GM12878 (cell line): ENCODE data around the gene SDF4. TPM values are rescaled to one million over a fixed set of nuclear protein-coding genes. Genes with fewer than 3 reads are reported as not detected.

Source experiments
- ATAC-seq: fragments of 200-7000 bp; cut with Tn5 transposase; 3 replicates; pipeline ENCODE4 v1.9.1; 2020; ENCODE audit warnings: mild to moderate bottlenecking, moderate library complexity
- BruUV-seq: library from RNA; stranded (reverse); fragments of 400-500 nt; replicated peaks from 2 replicates; lab custom pipeline; 2021; lab: Mats Ljungman, UMichigan
- CTCF ChIA-PET: fragments of 300-600 bp; sonication (Branson Sonifier 250); formaldehyde crosslinking; extraction: SDS; loops from one replicate; lab custom pipeline; 2021; ENCODE audit warnings: inconsistent platforms; lab: Yijun Ruan, JAX
- POLR2A ChIA-PET: fragments of 350-600 bp; formaldehyde crosslinking; extraction: SDS; loops from one replicate; lab custom pipeline; 2021; ENCODE audit warnings: inconsistent platforms; lab: Charles Lee
- RAD21 ChIA-PET: fragments of 300-600 bp; sonication (Branson Sonifier 250); formaldehyde crosslinking; loops from one replicate; lab custom pipeline; 2023; ENCODE audit warnings: antibody characterized with exemption; ENCODE audit not compliant: unreplicated experiment; lab: Charles Lee
- SMC1A ChIA-PET: fragments of 300-600 bp; sonication (Branson Sonifier 250); formaldehyde crosslinking; loops from one replicate; lab custom pipeline; 2023; ENCODE audit not compliant: unreplicated experiment, uncharacterized antibody; lab: Charles Lee
- DNase-seq: peaks from one replicate; pipeline ENCODE4 v3.0.0-alpha.2; 2011; ENCODE audit warnings: low read depth, low spot score
- FAIRE-seq: peaks from 3 replicates; lab custom pipeline; 2011; peaks lifted over from hg19 to GRCh38; lab: Jason Lieb, UNC
- H2AFZ ChIP-seq: 2 replicates; pipeline ENCODE4 v1.6.0; 2011; ENCODE audit warnings: low read depth, low read length, control low read depth; ENCODE audit not compliant: control insufficient read depth
- H3K27ac ChIP-seq: 2 replicates; pipeline ENCODE4 v1.5.1; 2011; ENCODE audit warnings: control low read depth; ENCODE audit not compliant: control insufficient read depth, insufficient read depth
- H3K27me3 ChIP-seq, 2 experiments: replicated peaks in 1 of 2; 2 replicates each; pipeline versions ENCODE4 v1.6.0 to v1.6.1; 2011; ENCODE audit warnings: low read length in 1 of 2; ENCODE audit not compliant: control insufficient read depth in 2 of 2, insufficient read depth in 2 of 2
- H3K36me3 ChIP-seq, 2 experiments: 2 replicates each; pipeline ENCODE4 v1.5.1; 2011; ENCODE audit warnings: low read length in 1 of 2; ENCODE audit not compliant: control insufficient read depth in 2 of 2, insufficient read depth in 2 of 2
- H3K4me1 ChIP-seq: 2 replicates; pipeline ENCODE4 v1.6.1; 2011; ENCODE audit warnings: mild to moderate bottlenecking, low read length, moderate library complexity, mixed read lengths; ENCODE audit not compliant: control insufficient read depth, insufficient read depth
- H3K4me2 ChIP-seq: 2 replicates; pipeline ENCODE4 v1.6.0; 2011; ENCODE audit warnings: control low read depth; ENCODE audit not compliant: control insufficient read depth, insufficient read depth
- H3K4me3 ChIP-seq: fragments of 200-600 bp; sonication (generic); 2 replicates; pipeline ENCODE4 v1.5.1; 2016
- H3K79me2 ChIP-seq: 2 replicates; pipeline ENCODE4 v1.6.0; 2011; ENCODE audit warnings: low read length; ENCODE audit not compliant: control insufficient read depth, insufficient read depth
- H3K9ac ChIP-seq: 2 replicates; pipeline ENCODE4 v1.8.0; 2011; ENCODE audit warnings: low read length, control low read depth, mixed read lengths; ENCODE audit not compliant: control insufficient read depth, insufficient read depth
- H3K9me3 ChIP-seq: replicated peaks from 3 replicates; pipeline ENCODE4 v1.5.1; 2011; ENCODE audit warnings: mild to moderate bottlenecking, low read length; ENCODE audit not compliant: control insufficient read depth, insufficient read depth
- H4K20me1 ChIP-seq: 2 replicates; pipeline ENCODE4 v1.6.0; 2011; ENCODE audit not compliant: control insufficient read depth, insufficient read depth
- CHD4 ChIP-seq: fragments of 200-600 bp; sonication (generic); IDR thresholded peaks from 2 replicates; pipeline ENCODE4 v1.6.1; 2016; ENCODE audit warnings: mild to moderate bottlenecking
- EZH2 ChIP-seq: IDR thresholded peaks from 2 replicates; pipeline ENCODE4 v1.6.1; 2012; ENCODE audit warnings: low read depth, mild to moderate bottlenecking, control low read depth, inconsistent platforms, low read length, borderline replicate concordance; ENCODE audit not compliant: control insufficient read depth
- HDAC2 ChIP-seq: fragments of 200-600 bp; sonication (generic); IDR thresholded peaks from 2 replicates; pipeline ENCODE4 v1.6.1; 2017
- JUND ChIP-seq: IDR thresholded peaks from 2 replicates; pipeline ENCODE4 v1.6.1; 2012; ENCODE audit warnings: low read depth, mild to moderate bottlenecking, low read length, improper control_type of control experiment, moderate library complexity
- MTA2 ChIP-seq: fragments of 450-650 bp; IDR thresholded peaks from 2 replicates; pipeline ENCODE4 v1.6.1; 2016; ENCODE audit warnings: low read depth, mild to moderate bottlenecking, moderate library complexity
- NBN ChIP-seq: fragments of 450-650 bp; IDR thresholded peaks from 2 replicates; pipeline ENCODE4 v1.6.1; 2016
- NFYA ChIP-seq: IDR thresholded peaks from 2 replicates; pipeline ENCODE4 v1.6.1; 2011; ENCODE audit warnings: low read depth, mild to moderate bottlenecking, low read length, improper control_type of control experiment, borderline replicate concordance
- NR2C1 ChIP-seq: fragments of 450-650 bp; IDR thresholded peaks from 2 replicates; pipeline ENCODE4 v1.6.1; 2017; ENCODE audit warnings: antibody characterized with exemption, mild to moderate bottlenecking, moderate library complexity
- SIX5 ChIP-seq: IDR thresholded peaks from 2 replicates; pipeline ENCODE4 v1.6.1; 2011; ENCODE audit warnings: mild to moderate bottlenecking, low read depth, low read length, moderate library complexity; ENCODE audit not compliant: severe bottlenecking
- SPI1 ChIP-seq: IDR thresholded peaks from 2 replicates; pipeline ENCODE4 v1.6.1; 2011; ENCODE audit warnings: low read depth, mild to moderate bottlenecking, low read length, moderate library complexity, borderline replicate concordance; ENCODE audit not compliant: insufficient read depth
- TCF3 ChIP-seq: IDR thresholded peaks from 2 replicates; pipeline ENCODE4 v1.6.1; 2012; ENCODE audit warnings: low read depth, mild to moderate bottlenecking, low read length, borderline replicate concordance; ENCODE audit not compliant: insufficient read depth
- ZBED1 ChIP-seq: IDR thresholded peaks from 2 replicates; pipeline ENCODE4 v1.6.1; 2016; ENCODE audit warnings: borderline replicate concordance
- WGBS: methylation state at CpG from one replicate; pipeline ENCODE4 v1.1.6; 2016; ENCODE audit warnings: low lambda C conversion rate; ENCODE audit not compliant: insufficient replicate concordance, insufficient coverage; ENCODE audit errors: missing lambda C conversion rate; 5-methylcytosine and 5-hydroxymethylcytosine counted together
- in situ Hi-C: fragments of 300-500 bp; cut with MboI; formaldehyde crosslinking; loops from 9 replicates; pipeline ENCODE4 v1.14.3; 2018; ENCODE audit warnings: mixed read lengths
- intact Hi-C: fragments of 100-400 bp; cut with micrococcal nuclease; formaldehyde crosslinking; loops from one replicate; pipeline ENCODE4 v1.14.2; 2022; ENCODE audit not compliant: unreplicated experiment
- polyA plus RNA-seq, 11 experiments: library from polyadenylated mRNA; depleted of rRNA in 4 of 11; unstranded in 6 of 11; stranded (reverse) in 5 of 11; fragments of >200 nt; fragmentation: Nextera tagmentation in 4 of 11; fragmentation: Illumina TruSeq in 1 of 11; extraction: Ambion mirVana in 4 of 11; extraction: Trizol in 1 of 11; gene quantifications; 1 replicate in 1 of 11; 2 replicates in 10 of 11; pipeline versions ENCODE4 v1.2.1 to v1.2.3, GENCODE V29; 2011 to 2016; ENCODE audit warnings: inconsistent platforms in 2 of 11, missing spikeins in 2 of 11, low read depth in 1 of 11
- total RNA-seq, 4 experiments: library from RNA; depleted of rRNA in 3 of 4; stranded (reverse); fragments of >200 nt in 3 of 4; fragmentation: Illumina TruSeq in 1 of 4; extraction: Trizol in 1 of 4; gene quantifications; 2 replicates each; pipeline versions ENCODE4 v1.2.1 to v1.2.3, GENCODE V29; 2013 to 2021
- TF ChIP-seq, protein P1 (sequence below): fragments of 450-650 bp; IDR thresholded peaks from 2 replicates; pipeline ENCODE4 v1.6.1; 2014; ENCODE audit warnings: mild to moderate bottlenecking
- TF ChIP-seq, protein P2 (sequence below): IDR thresholded peaks from 2 replicates; pipeline ENCODE4 v1.6.1; 2011; ENCODE audit warnings: mild to moderate bottlenecking, low read depth, low read length, moderate library complexity; ENCODE audit not compliant: insufficient replicate concordance

SDF4 gene
- total and polyA plus RNA-seq, 10 of the 15 experiments (the other 5 are each of a cell fraction or from before 2014, with no cell fraction given): 0.44 to 97.2 (median 40.2) TPM

DNA sequence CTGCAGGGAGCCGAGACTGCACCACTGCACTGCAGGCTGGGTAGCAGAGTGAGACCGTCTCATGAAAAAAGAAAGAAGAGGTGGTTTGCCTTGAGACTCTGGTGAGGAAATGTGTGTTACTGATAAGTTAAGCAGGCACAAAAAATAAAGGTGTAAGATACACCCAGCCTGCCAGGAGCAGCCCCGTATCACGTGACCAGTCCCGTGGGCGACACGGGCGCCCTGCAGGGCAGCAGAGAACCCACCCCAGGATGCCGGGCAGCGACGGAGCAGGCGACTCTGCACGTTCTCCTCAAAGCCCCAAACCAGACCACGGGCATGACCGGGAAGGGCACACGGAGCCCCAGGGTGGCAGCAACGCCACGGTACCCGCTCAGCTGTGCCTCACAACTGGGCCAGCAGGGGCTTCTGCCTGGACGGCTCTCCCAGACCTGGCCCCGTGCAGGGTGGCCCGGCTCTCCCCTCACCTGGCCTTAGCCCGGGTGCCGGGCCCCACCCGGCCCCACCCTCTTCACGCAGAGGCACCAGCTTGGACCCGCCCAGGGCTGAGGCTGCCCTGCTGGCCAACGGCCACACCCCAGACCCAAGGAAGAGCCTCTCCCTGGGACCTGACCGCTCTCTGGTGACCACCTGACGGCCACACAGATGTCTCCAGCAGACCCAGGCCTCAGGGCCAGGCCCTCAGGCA is 9.8 kb downstream of the SDF4 start (continued):
- TF ChIP-seq NR2C1 (no peak), SIX5 (no peak), HDAC2 (no peak), CHD4 (no peak)

DNA sequence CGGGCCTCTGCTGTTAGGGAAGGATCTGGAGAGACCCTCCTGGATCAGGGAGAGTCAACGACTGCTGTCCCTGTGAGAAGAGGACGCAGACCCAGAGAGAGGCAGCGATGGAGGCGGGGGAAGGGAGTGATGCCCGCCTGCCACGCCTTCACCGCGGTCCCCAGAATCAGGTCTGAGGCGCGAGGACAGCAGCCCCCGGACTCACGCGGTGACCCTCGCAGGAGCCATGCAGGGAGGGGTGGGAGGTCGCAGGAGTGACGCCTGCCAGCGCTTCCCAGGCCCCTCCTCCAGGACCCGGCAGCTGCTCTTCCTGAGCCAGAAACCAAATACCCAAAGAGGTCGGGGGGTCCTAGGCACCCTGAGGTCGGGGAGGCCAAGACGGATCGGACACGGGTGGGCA is 11.6 kb downstream of the SDF4 start:
- no TSS peak for BruUV-seq
- no peaks in the 10 kb centered on the region for H4K20me1 ChIP-seq
- ChIA-PET POLR2A (no interaction called here), SMC1A (no interaction called here), CTCF (interaction anchor here (1.2 kb wide), 1 partner anchor 11 kb away, joined by 4 read pairs; no protein-coding TSS in a partner anchor), RAD21 (no interaction called here)
- 90% methylated on average over 24 of the region's 24 CpGs for WGBS
- no peaks in the 10 kb centered on the region for H3K27me3 ChIP-seq
- H2AFZ ChIP-seq: no peak overlapping the region
- no peak overlapping the region for H3K4me2 ChIP-seq
- H3K27ac ChIP-seq: no peak overlapping the region
- H3K4me3 ChIP-seq: no peak overlapping the region
- DNase-seq (no peak), FAIRE-seq (no peak), ATAC-seq (no peak)
- H3K79me2 ChIP-seq: no peaks in the 10 kb centered on the region; the same call in 1 of the 2 replicates
- TF ChIP-seq MTA2 (no peak), HDAC2 (no peak)
- no peak overlapping the region for H3K9ac ChIP-seq
- intact Hi-C loops (no loop called here), in situ Hi-C loops (no loop called here)
- peaks cover 6 to 41% of the 10 kb centered on the region in 2 experiments for H3K36me3 ChIP-seq
- H3K4me1 ChIP-seq: peaks cover 5% of the 10 kb centered on the region
- no peaks in the 10 kb centered on the region; the same call in 2 of the 3 replicates for H3K9me3 ChIP-seq

DNA sequence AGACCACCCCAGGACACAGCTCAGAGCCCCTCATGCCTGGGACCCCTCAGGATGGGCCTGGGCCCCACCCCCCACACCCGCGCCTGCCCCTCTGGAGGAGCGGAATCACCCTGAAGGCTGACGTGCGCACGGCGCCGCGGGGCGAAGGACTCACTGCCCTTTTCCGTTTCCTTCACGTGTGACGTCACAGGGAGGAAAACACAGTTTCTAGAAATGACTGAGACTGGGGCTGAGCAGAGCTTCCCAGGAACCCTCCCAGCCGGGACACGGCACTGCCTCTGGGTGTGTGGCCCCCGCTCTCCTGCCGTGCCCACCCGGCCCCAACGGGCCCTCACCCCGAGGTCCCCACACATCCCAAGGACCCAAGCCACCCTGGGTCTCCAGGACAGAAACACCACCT is 12.5 kb downstream of the SDF4 start:
- in situ Hi-C loops: no loop called here
- DNase-seq (no peak), FAIRE-seq (no peak), ATAC-seq (no peak)
- no TSS peak for BruUV-seq
- 47% methylated on average over 20 of the region's 20 CpGs for WGBS
- ChIA-PET POLR2A (interaction anchor here (0.8 kb wide), 1 partner anchor 12 kb away, joined by 3 read pairs; no protein-coding TSS in a partner anchor), SMC1A (no interaction called here), CTCF (no interaction called here), RAD21 (no interaction called here)
- no peaks in the 10 kb centered on the region for H4K20me1 ChIP-seq
- no peaks in the 10 kb centered on the region for H3K27me3 ChIP-seq
- H2AFZ ChIP-seq: no peak overlapping the region
- H3K9ac ChIP-seq: no peak overlapping the region
- H3K27ac ChIP-seq: no peak overlapping the region
- no peak overlapping the region for H3K4me3 ChIP-seq
- intact Hi-C loops: no loop called here
- H3K9me3 ChIP-seq: no peaks in the 10 kb centered on the region; the same call in 2 of the 3 replicates
- H3K36me3 ChIP-seq: peaks cover 6 to 39% of the 10 kb centered on the region in 2 experiments
- no peak overlapping the region for H3K4me2 ChIP-seq
- no peaks in the 10 kb centered on the region for H3K79me2 ChIP-seq
- H3K4me1 ChIP-seq: peaks cover 13% of the 10 kb centered on the region
- TF ChIP-seq ZBED1: no peak
- TF ChIP-seq NR2C1: no peak
- no peak for TF ChIP-seq TCF3
- TF ChIP-seq, protein P1, sequence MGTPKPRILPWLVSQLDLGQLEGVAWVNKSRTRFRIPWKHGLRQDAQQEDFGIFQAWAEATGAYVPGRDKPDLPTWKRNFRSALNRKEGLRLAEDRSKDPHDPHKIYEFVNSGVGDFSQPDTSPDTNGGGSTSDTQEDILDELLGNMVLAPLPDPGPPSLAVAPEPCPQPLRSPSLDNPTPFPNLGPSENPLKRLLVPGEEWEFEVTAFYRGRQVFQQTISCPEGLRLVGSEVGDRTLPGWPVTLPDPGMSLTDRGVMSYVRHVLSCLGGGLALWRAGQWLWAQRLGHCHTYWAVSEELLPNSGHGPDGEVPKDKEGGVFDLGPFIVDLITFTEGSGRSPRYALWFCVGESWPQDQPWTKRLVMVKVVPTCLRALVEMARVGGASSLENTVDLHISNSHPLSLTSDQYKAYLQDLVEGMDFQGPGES: no peak
- no peak for TF ChIP-seq NFYA
- TF ChIP-seq, protein P2, sequence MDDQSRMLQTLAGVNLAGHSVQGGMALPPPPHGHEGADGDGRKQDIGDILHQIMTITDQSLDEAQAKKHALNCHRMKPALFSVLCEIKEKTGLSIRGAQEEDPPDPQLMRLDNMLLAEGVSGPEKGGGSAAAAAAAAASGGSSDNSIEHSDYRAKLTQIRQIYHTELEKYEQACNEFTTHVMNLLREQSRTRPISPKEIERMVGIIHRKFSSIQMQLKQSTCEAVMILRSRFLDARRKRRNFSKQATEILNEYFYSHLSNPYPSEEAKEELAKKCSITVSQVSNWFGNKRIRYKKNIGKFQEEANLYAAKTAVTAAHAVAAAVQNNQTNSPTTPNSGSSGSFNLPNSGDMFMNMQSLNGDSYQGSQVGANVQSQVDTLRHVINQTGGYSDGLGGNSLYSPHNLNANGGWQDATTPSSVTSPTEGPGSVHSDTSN: no peak
- TF ChIP-seq NBN: no peak
- no peak for TF ChIP-seq JUND
- no peak for TF ChIP-seq EZH2
- no peak for TF ChIP-seq SPI1
